D721Med (cell line): ENCODE measurements around the gene NGDN.

Source experiments
- DNase-seq: peaks from one replicate; pipeline ENCODE4 v3.0.0; 2011; ENCODE audit warnings: low spot score; ENCODE audit not compliant: insufficient read length
- FAIRE-seq: peaks from 2 replicates; lab custom pipeline; 2011; peaks lifted over from hg19 to GRCh38; lab: Jason Lieb, UNC
- TF ChIP-seq, protein P1 (sequence below): IDR thresholded peaks from 2 replicates; pipeline ENCODE4 v1.5.1; 2012; ENCODE audit warnings: mild to moderate bottlenecking, control low read depth; ENCODE audit not compliant: insufficient read depth; ENCODE audit errors: missing control alignments

NGDN gene

DNA sequence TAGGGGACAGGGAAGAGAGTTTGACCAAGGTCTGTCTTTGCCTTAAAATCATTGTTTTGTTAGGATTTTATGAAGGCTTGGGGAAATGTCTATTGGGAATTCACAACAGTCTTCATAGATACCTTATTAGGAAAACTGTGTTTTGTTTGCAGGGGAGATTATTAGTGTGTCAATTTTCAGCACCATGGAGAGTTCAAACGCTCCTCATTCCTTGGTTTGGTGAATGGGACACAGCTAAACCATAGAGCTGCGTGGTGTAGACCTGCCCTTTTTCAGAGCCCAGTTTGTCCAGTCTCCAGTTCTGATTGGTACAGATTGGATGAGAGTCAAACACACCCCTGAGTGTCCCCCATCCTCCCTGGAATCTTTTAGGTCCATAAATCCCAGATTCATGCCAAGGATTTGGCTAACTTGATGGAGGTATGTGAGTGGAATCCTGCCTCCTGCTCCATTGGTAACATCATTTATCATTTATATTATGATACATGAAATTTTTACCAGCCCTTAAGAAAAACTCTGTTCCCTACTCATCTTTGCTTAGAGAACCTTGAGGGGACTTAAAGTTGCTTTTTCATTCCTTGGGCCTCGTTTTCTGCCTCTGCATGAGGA is 12.0 kb downstream of the NGDN start:
- DNase-seq (no peak), FAIRE-seq (no peak)
- TF ChIP-seq, protein P1, sequence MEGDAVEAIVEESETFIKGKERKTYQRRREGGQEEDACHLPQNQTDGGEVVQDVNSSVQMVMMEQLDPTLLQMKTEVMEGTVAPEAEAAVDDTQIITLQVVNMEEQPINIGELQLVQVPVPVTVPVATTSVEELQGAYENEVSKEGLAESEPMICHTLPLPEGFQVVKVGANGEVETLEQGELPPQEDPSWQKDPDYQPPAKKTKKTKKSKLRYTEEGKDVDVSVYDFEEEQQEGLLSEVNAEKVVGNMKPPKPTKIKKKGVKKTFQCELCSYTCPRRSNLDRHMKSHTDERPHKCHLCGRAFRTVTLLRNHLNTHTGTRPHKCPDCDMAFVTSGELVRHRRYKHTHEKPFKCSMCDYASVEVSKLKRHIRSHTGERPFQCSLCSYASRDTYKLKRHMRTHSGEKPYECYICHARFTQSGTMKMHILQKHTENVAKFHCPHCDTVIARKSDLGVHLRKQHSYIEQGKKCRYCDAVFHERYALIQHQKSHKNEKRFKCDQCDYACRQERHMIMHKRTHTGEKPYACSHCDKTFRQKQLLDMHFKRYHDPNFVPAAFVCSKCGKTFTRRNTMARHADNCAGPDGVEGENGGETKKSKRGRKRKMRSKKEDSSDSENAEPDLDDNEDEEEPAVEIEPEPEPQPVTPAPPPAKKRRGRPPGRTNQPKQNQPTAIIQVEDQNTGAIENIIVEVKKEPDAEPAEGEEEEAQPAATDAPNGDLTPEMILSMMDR, result no peak

DNA sequence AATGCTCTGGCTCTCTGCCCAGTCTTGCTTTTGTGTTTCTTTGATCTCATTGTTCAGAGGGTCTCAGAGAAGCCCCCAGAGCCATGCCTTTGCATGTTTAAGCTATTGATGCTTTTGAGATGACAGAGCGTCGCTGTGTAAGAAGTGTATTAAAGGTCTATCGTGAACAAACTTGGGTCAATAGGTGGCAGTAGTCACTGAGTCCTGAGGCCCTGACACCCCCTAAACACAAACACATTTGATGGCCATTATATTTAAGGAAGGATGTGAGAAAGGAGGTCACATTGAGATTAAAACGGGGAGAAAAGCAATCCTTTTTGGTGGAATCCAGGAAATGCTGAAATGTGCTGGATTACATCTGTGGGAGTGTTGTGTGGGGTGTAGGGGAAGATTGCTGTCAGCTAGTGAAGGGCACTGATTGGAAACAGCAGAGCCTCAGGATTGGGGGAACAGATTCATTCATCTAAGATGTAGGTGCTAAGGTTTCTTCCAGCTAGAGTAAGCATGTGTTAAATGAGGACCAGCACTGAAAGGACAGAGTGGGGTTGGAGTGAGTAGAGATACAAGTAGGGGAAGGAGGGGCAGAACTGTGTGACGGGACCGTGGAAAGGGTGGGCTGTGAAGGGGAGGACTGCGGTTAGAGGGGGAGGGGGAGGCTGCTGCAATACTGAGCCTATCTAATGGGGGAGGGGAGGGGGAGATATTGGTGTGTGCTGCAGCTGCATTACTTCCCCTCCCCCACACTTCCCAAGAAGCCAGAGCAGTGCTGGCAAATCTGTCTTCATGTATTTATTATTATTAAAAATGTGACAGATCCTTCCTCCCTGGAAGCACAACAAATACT is 12.7 kb downstream of the NGDN start:
- DNase-seq, result no peak
- no peak for FAIRE-seq
- TF ChIP-seq, protein P1, result peak; percentile 27

DNA sequence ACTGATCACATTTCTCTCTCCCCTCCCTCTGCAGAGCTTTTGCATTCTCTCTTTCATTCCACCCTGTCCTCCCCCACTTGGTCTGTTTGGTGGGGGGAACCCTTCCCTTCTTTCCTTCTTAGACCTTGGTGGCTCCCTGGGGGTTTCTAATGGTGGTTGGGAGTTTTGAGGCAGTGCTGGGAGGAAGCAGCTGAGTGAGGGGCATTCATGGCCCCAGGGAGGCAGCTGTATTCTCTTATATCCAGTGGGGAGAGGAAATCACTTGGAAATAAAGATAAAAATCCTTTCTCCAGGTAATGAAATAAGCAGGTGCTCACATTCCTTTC is 13.3 kb downstream of the NGDN start:
- DNase-seq, result no peak
- TF ChIP-seq, protein P1, result no peak
- no peak for FAIRE-seq

DNA sequence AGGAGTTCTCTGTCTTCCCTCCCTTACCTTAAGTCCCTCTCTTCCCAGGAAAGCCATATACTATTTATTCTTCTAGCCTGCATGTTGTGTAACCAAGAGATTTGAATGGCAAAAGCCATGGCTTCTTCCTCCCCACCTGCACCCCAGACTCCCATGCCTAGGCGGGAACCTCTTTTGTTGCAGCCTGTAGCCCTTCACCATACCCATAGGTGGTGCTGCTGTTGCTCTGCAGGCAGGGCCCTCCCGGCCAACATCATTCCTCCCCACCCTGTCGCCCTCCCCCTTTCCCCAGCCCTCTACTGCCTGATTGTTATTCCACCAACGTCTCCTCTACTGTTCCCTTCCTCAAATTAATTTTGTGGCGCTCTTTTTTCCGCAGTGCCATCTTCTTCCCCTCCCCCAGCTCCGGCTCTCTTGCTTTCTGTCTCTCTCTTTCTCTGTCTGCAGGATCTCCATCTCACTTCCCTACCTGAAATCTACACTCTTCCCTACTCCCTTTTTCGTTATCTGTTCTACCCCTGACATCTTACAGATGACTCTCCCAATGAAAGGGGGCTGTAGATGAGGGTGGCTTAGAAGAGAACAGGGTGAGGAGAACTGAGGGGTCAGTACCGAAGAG is 13.8 kb downstream of the NGDN start:
- TF ChIP-seq, protein P1, result peak; percentile 64
- DNase-seq (no peak), FAIRE-seq (no peak)

DNA sequence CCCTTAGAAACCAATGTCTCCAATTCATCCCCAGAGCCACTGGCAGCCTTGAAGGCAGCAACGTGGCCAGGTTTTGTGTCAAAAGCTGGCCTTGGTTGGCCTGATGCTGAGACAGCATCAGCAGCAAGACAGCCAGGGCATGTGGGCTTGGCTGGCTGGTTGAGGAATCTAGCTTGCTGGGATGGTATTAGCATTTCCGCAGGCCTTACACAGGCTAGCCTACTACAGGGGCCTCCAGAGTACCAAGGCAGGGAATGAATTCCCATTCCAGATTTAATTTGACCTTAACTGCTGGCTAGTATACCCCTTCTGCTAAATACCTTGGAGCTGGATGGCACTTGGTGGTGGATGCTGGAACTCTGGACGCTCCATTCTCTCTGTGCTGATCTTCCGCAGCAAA is 15.8 kb downstream of the NGDN start:
- DNase-seq (no peak), FAIRE-seq (no peak)
- TF ChIP-seq, protein P1, result no peak

DNA sequence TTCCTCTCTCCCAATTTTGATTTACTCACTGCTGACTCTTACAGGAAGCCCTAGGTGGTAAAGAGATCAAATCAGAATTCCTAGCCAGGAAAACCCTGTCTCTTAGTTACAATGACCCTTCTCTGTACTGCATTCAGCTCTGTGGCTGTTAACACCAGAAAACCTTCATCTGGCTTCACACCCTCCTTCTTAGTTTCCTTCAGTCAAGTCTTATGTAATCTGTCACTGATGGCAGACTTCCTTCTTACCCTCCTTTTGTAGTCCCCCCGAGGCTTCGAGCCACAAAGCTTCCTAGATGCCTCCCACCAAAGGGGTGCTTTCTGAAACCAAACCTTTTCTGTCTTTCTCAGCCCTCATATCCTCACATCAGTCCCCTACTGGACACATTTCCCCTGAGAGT is 16.5 kb downstream of the NGDN start:
- FAIRE-seq (no peak), DNase-seq (no peak)
- TF ChIP-seq, protein P1, result no peak
